Femur (tissue), 1 donor: ENCODE data around the gene PRKAA1.
"Not testable (repeated sequence)": the region's sequence is repeated elsewhere in the genome, so short reads cannot be mapped to it uniquely, and the experiment has no call there.

Experiments
- DNase-seq: peaks from one replicate; pipeline ENCODE4 v3.0.0-alpha.2; 2017

The PRKAA1 gene

DNA sequence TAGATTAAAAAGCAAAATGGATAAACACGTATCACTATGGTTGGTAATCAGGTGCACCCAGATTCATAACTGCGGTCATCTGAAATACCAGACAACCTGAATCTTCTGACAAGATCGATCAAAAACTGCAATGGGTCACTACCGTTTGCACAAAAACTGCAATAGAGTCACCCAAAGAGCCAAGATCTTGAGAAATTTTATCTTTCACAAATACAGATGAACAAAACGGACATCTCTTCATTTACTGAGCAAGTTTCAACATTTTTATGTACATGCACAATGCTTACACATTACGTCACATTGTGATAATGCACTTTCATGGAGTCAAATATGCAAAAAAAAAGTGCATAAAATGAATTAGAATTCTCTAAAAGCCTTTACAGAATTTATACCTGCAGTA lies 18.6 kb downstream of the PRKAA1 start:
- no peak for DNase-seq

- no peak for DNase-seq
Measured at GRCh38 chr5:40778133-40778532, 20.0 kb downstream of the PRKAA1 start.

- no peak for DNase-seq
Measured at GRCh38 chr5:40776658-40776977, 21.6 kb downstream of the PRKAA1 start.

DNA sequence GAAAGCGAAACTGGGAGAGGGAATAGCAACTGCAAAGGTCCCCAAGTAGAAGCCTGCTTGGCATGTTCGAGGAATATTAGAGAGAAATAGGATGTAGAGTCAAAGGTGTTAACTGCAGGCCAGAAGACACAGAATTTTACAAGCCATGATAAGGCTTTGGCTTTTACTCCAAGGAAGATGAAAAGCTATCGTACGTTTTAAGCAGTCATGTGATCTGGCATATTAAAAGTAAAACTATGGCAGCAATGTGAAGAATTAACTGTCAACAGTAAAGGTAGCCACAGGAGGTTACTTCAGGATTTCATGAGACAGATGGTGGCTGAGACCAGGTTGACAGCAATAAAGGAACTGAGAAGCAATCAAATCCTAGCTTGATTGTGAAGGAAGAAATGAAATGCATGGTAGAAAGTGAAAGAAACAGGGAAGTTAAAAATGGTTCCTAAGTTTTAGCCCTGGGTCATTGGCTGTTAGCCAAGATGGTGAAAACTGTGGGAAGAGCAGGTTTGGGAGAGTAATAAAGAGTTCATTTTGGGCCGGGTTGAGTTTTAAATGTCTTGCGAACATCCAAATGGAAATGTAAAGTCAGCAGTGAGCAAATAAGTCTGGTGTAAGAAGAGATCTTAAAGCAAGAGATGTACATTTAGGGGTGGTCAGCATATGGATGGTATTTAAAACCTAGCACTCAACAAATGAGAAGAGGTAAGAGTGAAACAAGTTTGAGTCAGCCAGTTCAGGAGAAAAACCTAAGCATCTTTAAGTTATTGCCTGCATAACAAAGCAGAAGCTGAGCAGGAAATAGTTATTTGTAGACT lies 22.1 kb downstream of the PRKAA1 start:
- no peak for DNase-seq

GRCh38 chr5:40775085-40775845 lies 22.9 kb downstream of the PRKAA1 start:
- DNase-seq, result no peak

DNA sequence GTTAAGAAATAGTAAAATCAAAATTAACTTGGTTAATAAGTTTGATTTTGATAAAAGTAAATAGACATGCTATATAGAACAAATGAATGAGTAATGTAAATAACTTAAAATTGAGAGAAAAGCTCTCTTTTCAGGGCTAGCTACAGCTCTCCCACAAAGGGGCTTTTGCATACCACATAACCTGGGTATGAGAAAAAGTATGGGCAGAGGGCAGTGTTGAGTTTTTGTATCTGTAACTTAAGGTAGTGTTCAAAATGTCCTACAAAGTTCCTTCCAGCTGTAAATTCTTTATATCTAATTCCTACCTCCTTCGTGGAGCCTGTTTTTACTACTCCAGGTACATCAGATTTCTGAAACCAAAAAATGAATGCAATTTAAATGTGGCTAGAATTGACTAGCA lies 23.6 kb downstream of the PRKAA1 start:
- DNase-seq, result no peak

DNA sequence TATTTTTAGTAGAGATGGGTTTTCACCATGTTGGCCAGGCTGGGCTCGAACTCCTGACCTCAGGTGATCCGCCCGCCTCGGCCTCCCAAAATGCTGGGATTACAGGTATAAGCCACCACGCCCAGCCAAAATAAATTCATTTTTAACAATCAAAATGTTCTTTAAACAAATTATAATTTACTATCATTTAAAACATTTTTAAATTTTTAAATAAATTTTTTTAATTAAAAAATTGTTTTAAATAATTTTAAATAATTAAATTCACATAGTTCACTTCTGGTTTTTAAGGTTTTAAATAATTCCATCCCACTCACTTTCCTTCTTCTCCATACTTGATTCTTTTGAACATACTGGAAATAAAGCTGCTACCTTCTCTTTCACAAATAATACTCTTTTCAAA lies 27.4 kb downstream of the PRKAA1 start:
- DNase-seq, result no peak

- no peak for DNase-seq
Measured at GRCh38 chr5:40762705-40763104, 35.5 kb downstream of the PRKAA1 start.

- no peak for DNase-seq
Measured at GRCh38 chr5:40757400-40757799, 40.8 kb downstream of the PRKAA1 start.

DNA sequence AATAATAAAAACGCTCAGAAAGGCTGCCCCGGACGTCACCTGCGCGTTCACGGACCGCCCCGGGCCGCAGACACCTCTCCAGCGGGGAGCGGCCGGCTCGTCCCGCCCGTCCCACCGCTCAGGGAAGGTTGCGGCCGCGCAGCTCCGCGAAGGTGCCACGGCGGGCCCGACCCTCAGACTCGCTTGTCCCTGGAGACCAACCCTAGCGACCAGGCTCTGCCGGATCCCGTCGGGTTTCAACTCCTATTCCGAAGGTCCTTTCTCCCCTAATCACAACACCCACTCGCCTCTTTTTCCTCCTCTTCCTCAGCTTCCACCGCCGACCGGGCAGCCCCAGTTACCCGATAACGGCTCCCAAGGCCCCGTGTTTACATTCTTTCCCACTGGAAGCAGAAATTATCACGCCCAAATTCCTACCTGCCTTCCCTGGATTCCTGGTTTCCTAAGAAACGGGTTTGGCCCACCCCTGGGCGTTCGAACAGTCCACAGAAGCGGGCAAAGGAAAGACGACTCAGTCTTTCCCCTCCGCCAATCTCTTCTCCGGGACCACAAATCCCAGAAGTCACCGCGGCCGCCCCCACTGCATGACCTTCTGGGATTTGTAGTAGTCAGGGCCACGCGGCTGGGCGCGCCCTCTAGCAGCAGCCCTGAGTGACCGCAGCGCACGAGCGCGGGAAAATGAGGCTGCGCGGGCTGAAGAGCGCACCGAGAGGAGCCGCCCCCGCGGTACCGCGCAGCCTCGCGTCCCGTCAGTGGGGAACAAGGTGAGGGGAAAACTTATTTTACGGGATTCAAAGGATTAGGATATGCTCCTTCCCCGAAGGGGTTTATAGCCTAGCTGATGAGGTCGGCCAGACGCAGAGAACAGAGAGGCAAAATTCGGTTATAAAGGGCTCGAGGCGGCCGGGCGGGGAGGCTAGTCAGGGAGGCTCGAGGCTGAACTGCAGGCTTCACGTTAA lies 42.5 kb downstream of the PRKAA1 start, which contains the start of gene TTC33:
Gene TTC33 (minus strand): TSS at position 555 of the 959 bp plus-strand sequence. CDS start 8,943 bp downstream, outside the sequence.
- DNase-seq, result peak; percentile 98

DNA sequence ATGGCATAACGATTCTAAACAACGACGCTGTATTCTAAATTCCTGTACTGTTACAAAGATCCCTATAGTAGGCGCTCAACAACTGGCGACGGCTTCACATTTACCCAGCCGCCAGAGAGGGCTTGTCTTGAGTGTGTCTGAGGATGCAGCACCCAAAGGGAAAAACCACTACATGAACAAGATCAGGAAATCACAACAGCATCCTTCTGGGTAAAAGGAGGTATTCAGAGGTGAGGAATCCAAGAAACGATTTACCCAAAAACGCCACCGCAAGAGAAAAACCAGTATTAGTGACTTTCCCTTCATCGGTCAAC lies 43.1 kb downstream of the PRKAA1 start:
- DNase-seq, result peak; percentile 85

DNA sequence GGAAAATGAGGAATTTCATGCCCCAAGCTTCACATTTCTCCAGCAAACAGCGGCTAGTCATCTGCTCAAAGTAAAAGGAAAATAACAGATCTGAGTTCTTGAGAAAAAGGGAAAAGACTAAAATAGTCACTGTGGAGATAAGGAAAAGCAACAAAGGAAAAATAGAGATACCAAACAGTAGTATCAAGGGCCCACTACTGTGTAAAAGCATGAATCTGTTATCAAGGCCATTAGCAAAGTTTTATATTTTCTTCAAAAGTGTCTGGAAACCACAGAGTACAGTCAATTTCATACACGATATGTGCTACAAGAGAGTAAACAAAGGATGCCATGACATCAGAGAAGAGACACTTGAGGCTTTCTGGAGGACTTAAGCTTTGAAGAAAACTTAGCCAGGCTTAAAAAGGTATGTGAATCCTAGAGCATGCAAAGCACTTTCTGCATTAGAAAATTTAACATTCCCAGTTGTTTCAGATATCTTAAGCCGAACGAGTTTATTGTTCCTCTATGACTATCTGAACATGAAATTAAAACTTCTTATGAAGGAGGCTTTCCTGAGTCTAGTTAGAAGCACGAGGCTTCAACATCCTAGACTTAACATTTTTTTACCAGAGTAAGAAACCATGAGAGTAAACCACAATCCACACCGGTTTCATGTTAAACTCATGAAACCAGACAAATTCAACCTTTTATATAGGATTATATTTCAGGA lies 43.6 kb downstream of the PRKAA1 start:
- DNase-seq, result no peak

DNA sequence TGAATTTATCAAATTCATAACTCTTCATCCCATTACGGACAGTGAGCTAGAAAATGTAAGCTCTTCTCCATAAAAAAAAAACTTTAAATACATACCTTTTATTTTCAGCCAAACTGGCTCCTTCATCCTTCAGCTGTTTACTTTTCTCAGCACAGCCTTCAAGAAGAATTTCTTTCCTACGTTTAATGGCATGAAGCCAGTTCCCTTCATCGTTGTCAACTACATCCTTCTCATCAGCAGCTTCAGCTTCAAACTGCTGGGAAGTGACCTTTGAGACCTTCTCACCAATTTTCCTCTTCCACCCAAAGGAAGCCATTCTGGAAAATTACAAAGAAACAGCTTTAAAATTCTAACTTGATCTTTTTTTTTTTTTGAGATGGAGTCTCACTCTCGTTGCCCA lies 51.5 kb downstream of the PRKAA1 start:
- DNase-seq, result no peak

- DNase-seq, result no peak
Measured at GRCh38 chr5:40743771-40744170, 54.4 kb downstream of the PRKAA1 start.

DNA sequence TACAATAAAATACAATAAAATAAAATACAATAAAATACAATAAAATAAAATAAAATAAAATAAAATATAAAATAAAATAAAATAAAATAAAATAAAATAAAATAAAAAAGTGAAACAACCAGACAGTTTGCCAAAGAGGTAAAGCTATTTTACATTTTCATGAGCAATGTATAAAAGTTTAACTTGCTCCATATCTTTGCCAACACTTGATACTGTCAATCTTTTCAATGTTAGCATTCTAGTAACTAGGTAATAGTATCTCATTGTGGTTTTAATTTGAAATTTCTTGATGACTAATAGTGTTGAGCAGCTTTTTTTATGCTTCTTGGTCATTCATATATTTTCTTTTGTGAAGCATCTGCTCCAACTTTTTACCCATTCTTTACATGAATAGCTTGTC lies 59.7 kb downstream of the PRKAA1 start:
- DNase-seq, result no peak

- no peak for DNase-seq
Measured at GRCh38 chr5:40736103-40736875, 61.9 kb downstream of the PRKAA1 start.

- no peak for DNase-seq
Measured at GRCh38 chr5:40735609-40736008, 62.6 kb downstream of the PRKAA1 start.

GRCh38 chr5:40734986-40735385 lies 63.2 kb downstream of the PRKAA1 start:
- DNase-seq, result no peak

- DNase-seq, result no peak
Measured at GRCh38 chr5:40733879-40734563, 64.2 kb downstream of the PRKAA1 start.

DNA sequence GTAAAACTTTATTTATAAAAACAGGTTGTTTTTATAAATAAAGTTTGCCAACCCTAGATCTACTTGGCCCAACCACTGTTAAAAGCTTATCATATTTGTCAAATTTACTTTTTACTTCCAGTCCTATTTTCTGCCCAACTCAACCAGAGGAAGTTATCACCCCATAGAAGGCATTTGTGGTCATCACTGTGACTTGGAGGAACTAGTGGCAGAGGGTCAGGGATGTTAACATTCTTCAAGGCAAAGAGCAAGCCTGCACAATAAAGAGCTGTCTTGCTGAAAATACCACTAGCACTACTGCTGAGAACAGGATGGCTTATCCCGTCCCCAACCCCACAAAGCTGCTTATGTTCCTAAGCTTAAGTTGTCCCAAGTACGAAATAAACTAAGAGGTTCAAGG lies 64.7 kb downstream of the PRKAA1 start:
- no peak for DNase-seq

DNA sequence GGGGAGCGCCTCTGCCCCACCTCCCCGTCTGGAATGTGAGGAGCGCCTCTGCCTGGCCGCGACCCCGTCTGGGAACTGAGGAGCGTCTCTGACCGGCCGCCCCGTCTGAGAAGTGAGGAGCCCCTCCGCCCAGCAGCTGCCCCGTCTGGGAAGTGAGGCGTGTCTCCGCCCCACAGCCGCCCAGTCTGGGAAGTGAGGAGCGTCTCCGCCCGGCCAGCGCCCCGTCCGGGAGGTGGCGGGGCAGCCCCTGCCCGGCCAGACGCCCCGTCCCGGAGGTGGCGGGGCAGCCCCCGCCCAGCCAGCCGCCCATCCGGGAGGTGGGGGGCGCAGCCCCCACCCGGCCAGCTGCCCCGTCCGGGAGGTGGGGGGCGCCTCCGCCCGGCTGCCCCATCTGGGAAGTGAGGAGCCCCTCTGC lies 75.7 kb downstream of the PRKAA1 start:
- not testable (repeated sequence) for DNase-seq
